ENCODE measurements around the gene CAMK1D. TPM values are rescaled to one million over a fixed set of nuclear protein-coding genes. Genes with fewer than 3 reads are reported as not detected.

Gene CAMK1D
- total RNA-seq, 1 experiment from 2014 or later: 6.3 TPM

DNA sequence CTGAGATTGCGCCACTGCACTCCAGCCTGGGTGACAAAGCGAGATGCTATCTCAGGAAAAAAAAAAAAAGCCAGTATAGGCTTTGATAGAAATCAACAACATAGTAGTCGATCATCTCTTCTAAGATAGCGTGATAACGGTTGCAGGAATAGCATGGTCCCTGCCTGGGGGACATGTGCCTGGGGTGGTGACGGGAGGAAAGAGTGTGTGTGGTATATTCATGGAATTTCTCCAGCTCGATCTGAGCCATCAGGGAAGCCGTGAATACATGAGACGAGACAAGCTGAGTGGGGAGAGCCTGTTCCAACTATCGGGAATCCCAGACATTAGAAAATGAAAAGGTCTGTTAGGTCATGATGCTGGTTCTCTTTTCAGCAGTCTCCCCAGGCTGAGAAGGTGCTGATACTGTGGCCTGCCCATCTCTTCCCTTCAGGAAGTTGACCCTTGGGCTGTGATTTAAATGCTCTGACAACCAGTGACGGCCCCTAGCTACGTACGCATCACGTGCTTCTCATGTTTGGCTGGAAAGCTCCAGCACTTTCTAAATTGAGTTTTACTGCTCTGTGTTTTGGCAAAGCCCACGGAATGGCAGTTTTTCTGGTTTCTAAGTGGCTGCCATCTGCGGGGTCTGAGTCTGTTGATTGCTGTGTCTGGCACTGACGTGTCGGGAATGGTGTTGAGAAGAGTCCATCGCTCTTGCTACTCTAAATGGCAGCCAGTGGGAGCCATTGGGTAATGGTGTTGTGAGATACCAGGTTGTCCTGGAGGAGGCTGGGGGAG is 422.8 kb downstream of the CAMK1D start:
- H3K9me3 ChIP-seq (ENCODE audit: control insufficient read depth, low read depth, low read length): no peaks in the 10 kb centered on the region
- H3K4me1 ChIP-seq (ENCODE audit: insufficient read depth, low read length): peaks cover 11% of the 10 kb centered on the region; the same call in 1 of the 2 replicates
- Mint-ChIP-seq H3K27ac (no peak overlapping the region), H3K4me1 (peaks cover 41 to 50% of the 10 kb centered on the region in 2 experiments), H3K4me3 (no peak overlapping the region), H3K9me3 (peaks cover 0 to 4% of the 10 kb centered on the region in 2 experiments; a peak in 2 of 5 replicates), H3K27me3 (ENCODE audit: low read depth) (peaks cover 14% of the 10 kb centered on the region), H3K36me3 (ENCODE audit: insufficient read depth in 1 of 3, low read depth in 3 of 3) (peaks cover 0 to 7% (median 7%) of the 10 kb centered on the region in 3 experiments; a peak in 4 of 7 replicates)
- no peak overlapping the region for H3K18ac ChIP-seq (ENCODE audit: insufficient read length, low read depth, low read length)
- H2BK120ac ChIP-seq (ENCODE audit: low read depth, low read length, poor library complexity, severe bottlenecking): no peak overlapping the region
- no peaks in the 10 kb centered on the region for H3K79me1 ChIP-seq (ENCODE audit: insufficient read depth, low read depth, low read length, poor library complexity, severe bottlenecking)
- no peak overlapping the region for H3T11ph ChIP-seq (ENCODE audit: low read length)
- WGBS (ENCODE audit: extremely low coverage, insufficient read length, low lambda C conversion rate): no CpG with 5 or more reads among the region's 19 CpGs
- no peak overlapping the region for H3K56ac ChIP-seq (ENCODE audit: insufficient read length, low read depth, low read length)
- H4K91ac ChIP-seq (ENCODE audit: insufficient read length, low read depth, low read length): no peak overlapping the region
- H3K14ac ChIP-seq (ENCODE audit: insufficient read depth, low read length): no peak overlapping the region
- H4K20me1 ChIP-seq (ENCODE audit: control insufficient read depth, insufficient read depth, insufficient read length): no peaks in the 10 kb centered on the region
- no peak overlapping the region for H3K9ac ChIP-seq (ENCODE audit: extremely low read depth, insufficient read length, low read length)
- H2AFZ ChIP-seq (ENCODE audit: low read length): no peak overlapping the region
- no peak overlapping the region for H2BK12ac ChIP-seq (ENCODE audit: insufficient read length, low read depth, low read length)
- TF ChIP-seq, protein P1, sequence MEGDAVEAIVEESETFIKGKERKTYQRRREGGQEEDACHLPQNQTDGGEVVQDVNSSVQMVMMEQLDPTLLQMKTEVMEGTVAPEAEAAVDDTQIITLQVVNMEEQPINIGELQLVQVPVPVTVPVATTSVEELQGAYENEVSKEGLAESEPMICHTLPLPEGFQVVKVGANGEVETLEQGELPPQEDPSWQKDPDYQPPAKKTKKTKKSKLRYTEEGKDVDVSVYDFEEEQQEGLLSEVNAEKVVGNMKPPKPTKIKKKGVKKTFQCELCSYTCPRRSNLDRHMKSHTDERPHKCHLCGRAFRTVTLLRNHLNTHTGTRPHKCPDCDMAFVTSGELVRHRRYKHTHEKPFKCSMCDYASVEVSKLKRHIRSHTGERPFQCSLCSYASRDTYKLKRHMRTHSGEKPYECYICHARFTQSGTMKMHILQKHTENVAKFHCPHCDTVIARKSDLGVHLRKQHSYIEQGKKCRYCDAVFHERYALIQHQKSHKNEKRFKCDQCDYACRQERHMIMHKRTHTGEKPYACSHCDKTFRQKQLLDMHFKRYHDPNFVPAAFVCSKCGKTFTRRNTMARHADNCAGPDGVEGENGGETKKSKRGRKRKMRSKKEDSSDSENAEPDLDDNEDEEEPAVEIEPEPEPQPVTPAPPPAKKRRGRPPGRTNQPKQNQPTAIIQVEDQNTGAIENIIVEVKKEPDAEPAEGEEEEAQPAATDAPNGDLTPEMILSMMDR (conservative IDR thresholded peaks at IDR 0.05): no peak
- no peaks in the 10 kb centered on the region for H3K23me2 ChIP-seq (ENCODE audit: insufficient read length, low read depth, low read length, poor library complexity, severe bottlenecking)
- DNase-seq: no peak
- H4K8ac ChIP-seq (replicated peaks; ENCODE audit: insufficient read length, low read depth, low read length): no peak overlapping the region
- no peak overlapping the region for H2BK5ac ChIP-seq (ENCODE audit: insufficient read length, low read length)
- no peak overlapping the region for H3K27ac ChIP-seq (ENCODE audit: insufficient read length, low read depth, low read length)
- no peak overlapping the region for H4K5ac ChIP-seq (ENCODE audit: insufficient read length, low read depth, low read length)
- no peaks in the 10 kb centered on the region for H3K79me2 ChIP-seq (ENCODE audit: insufficient read depth, low read length)
- H2BK15ac ChIP-seq (ENCODE audit: low read depth, low read length): no peak overlapping the region
- no peak overlapping the region for H3K4me2 ChIP-seq (ENCODE audit: insufficient read depth, insufficient read length, low read length)
- no peaks in the 10 kb centered on the region for H3K27me3 ChIP-seq (ENCODE audit: insufficient read depth, low read length)
- no peak overlapping the region for H2BK20ac ChIP-seq (ENCODE audit: low read depth, low read length, poor library complexity, severe bottlenecking)
- peak overlapping the region; percentile 41 for H2AK5ac ChIP-seq (ENCODE audit: insufficient read length, low read length)
- H3K23ac ChIP-seq (ENCODE audit: insufficient read length, low read depth, low read length): no peak overlapping the region
- no peak overlapping the region for H3K4ac ChIP-seq (ENCODE audit: low read depth, low read length)

All from H9 (cell line).